Esophagus muscularis mucosa (tissue), 4 donors: Measurements from ENCODE around the gene OR4D2.

ENCODE experiments used
- EP300 ChIP-seq: sonication (generic); formaldehyde crosslinking; IDR thresholded peaks from one replicate; pipeline ENCODE4 v1.6.1; 2017; ENCODE audit warnings: antibody characterized with exemption
- POLR2A ChIP-seq: fragments of 450-650 bp; IDR thresholded peaks from one replicate; pipeline ENCODE4 v1.6.1; 2017; ENCODE audit warnings: antibody characterized with exemption, moderate library complexity, mild to moderate bottlenecking, low read depth
- POLR2AphosphoS5 ChIP-seq, 2 donors: sonication (generic); formaldehyde crosslinking; IDR thresholded peaks; one replicate each; pipeline ENCODE4 v1.6.1; 2017; ENCODE audit warnings: antibody characterized with exemption in 2 of 2
- TF ChIP-seq, protein P1 (sequence below), 3 experiments: fragments of 200-600 bp in 2 of 3; fragments of 450-650 bp in 1 of 3; sonication (generic) in 2 of 3; IDR thresholded peaks; one replicate each; pipeline ENCODE4 v1.5.1; 2017 to 2019; ENCODE audit warnings: antibody characterized with exemption in 3 of 3, mild to moderate bottlenecking in 2 of 3, moderate library complexity in 1 of 3

DNA sequence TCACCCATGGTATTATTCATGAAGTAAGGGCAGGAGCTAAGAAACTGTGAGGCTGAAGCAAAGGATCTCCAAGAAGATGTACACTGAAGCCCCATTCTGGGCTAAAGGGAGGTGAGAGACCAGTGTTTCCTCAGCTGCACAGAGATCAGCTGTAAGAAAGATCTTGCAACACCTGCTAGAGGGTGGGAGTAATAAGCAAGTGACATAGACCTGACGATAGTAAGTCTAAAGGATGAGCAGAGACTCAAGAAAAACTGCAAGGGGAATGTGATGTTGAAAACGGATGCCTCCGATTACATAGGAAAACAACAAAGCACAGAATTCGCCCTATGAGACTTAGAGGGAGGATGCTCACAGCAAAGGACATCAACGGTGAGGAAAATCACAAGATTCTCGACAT, at the start of gene OR4D2:
- TF ChIP-seq, protein P1, sequence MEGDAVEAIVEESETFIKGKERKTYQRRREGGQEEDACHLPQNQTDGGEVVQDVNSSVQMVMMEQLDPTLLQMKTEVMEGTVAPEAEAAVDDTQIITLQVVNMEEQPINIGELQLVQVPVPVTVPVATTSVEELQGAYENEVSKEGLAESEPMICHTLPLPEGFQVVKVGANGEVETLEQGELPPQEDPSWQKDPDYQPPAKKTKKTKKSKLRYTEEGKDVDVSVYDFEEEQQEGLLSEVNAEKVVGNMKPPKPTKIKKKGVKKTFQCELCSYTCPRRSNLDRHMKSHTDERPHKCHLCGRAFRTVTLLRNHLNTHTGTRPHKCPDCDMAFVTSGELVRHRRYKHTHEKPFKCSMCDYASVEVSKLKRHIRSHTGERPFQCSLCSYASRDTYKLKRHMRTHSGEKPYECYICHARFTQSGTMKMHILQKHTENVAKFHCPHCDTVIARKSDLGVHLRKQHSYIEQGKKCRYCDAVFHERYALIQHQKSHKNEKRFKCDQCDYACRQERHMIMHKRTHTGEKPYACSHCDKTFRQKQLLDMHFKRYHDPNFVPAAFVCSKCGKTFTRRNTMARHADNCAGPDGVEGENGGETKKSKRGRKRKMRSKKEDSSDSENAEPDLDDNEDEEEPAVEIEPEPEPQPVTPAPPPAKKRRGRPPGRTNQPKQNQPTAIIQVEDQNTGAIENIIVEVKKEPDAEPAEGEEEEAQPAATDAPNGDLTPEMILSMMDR (IDR thresholded peaks at IDR 0.05), result no peak
- no peak for TF ChIP-seq POLR2A
- no peak for TF ChIP-seq POLR2AphosphoS5 (IDR thresholded peaks at IDR 0.05)
- no peak for TF ChIP-seq EP300
